Nephron (organoid): ENCODE data around the gene MYLK3.

Source experiments
- H3K27ac Mint-ChIP-seq, 3 experiments: 2 replicates each; pipeline ENCODE4 v1.8.0; 2020; ENCODE audit warnings: mixed read lengths in 3 of 3, mild to moderate bottlenecking in 2 of 3, moderate library complexity in 1 of 3
- H3K27me3 Mint-ChIP-seq: 2 replicates; pipeline ENCODE4 v1.8.0; 2021; ENCODE audit warnings: low read depth, mild to moderate bottlenecking, moderate library complexity, mixed read lengths
- H3K36me3 Mint-ChIP-seq: 2 replicates; pipeline ENCODE4 v1.8.0; 2020; ENCODE audit warnings: low read depth, mixed read lengths
- H3K4me1 Mint-ChIP-seq: 2 replicates; pipeline ENCODE4 v1.8.0; 2020; ENCODE audit warnings: mixed read lengths
- H3K4me3 Mint-ChIP-seq, 3 experiments: 2 replicates each; pipeline ENCODE4 v1.8.0; 2020; ENCODE audit warnings: mild to moderate bottlenecking in 3 of 3, mixed read lengths in 3 of 3, moderate library complexity in 2 of 3
- H3K9me3 Mint-ChIP-seq: 2 replicates; pipeline ENCODE4 v1.8.0; 2020; ENCODE audit warnings: mixed read lengths
- TF ChIP-seq, protein P1 (sequence below), 3 experiments: fragments of 200-600 bp; sonication (generic); IDR thresholded peaks; one replicate each; pipeline ENCODE4 v1.5.0; 2021; ENCODE audit warnings: antibody characterized with exemption in 3 of 3; ENCODE audit not compliant: unreplicated experiment in 3 of 3

Gene MYLK3

GRCh38 chr16:46747777-46748651 is at the start of gene MYLK3:
Gene MYLK3 (minus strand): TSS chr16:46748344. CDS start chr16:46748193, 151 bp downstream.
- Mint-ChIP-seq H3K27me3 (peaks cover 14% of the 10 kb centered on the region), H3K27ac (peak within 1 kb of the TSS in 1 of 3 experiments; percentile 74), H3K4me1 (peaks cover 18% of the 10 kb centered on the region), H3K4me3 (no peak within 1 kb of the TSS), H3K9me3 (no peaks in the 10 kb centered on the region), H3K36me3 (no peaks in the 10 kb centered on the region)
- TF ChIP-seq, protein P1, sequence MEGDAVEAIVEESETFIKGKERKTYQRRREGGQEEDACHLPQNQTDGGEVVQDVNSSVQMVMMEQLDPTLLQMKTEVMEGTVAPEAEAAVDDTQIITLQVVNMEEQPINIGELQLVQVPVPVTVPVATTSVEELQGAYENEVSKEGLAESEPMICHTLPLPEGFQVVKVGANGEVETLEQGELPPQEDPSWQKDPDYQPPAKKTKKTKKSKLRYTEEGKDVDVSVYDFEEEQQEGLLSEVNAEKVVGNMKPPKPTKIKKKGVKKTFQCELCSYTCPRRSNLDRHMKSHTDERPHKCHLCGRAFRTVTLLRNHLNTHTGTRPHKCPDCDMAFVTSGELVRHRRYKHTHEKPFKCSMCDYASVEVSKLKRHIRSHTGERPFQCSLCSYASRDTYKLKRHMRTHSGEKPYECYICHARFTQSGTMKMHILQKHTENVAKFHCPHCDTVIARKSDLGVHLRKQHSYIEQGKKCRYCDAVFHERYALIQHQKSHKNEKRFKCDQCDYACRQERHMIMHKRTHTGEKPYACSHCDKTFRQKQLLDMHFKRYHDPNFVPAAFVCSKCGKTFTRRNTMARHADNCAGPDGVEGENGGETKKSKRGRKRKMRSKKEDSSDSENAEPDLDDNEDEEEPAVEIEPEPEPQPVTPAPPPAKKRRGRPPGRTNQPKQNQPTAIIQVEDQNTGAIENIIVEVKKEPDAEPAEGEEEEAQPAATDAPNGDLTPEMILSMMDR (IDR thresholded peaks at IDR 0.05; ENCODE audit: unreplicated experiment in 3 of 3): no peak

- H3K27ac Mint-ChIP-seq: no peak overlapping the region
- TF ChIP-seq, protein P1 (IDR thresholded peaks at IDR 0.05; ENCODE audit: unreplicated experiment in 3 of 3): no peak
- peaks cover 50% of the 10 kb centered on the region for H3K36me3 Mint-ChIP-seq
- no peaks in the 10 kb centered on the region for H3K4me1 Mint-ChIP-seq
- H3K4me3 Mint-ChIP-seq: no peak overlapping the region
- H3K9me3 Mint-ChIP-seq: peaks cover 28% of the 10 kb centered on the region
- H3K27me3 Mint-ChIP-seq: no peaks in the 10 kb centered on the region
Measured at GRCh38 chr16:46797501-46797900, 49.4 kb upstream of the MYLK3 start.

DNA sequence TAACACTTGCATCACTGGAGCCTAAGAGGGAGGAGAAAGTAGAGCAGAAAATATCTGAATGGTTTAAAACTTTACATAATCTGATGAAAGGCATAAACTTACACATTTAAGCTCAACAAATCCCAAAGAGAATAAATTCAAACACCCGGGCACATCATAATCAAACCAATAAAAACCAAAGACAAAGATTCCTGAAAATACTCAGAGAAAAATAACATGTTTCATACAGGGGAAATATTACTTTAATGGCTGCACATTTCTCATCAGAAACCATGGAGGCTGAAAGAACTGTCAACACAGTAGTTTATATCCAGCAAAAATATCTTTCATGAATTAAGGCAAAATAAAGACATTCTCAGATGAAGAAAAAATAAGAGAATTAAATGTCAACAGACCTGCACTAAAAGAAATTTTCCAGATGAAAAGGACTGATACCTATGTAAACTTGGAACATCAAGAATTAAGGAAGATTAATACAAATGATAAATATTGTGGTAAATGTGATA is 48.7 kb upstream of the MYLK3 start:
- Mint-ChIP-seq H3K4me3 (no peak overlapping the region), H3K27ac (no peak overlapping the region), H3K27me3 (no peaks in the 10 kb centered on the region), H3K9me3 (peaks cover 33% of the 10 kb centered on the region), H3K4me1 (no peaks in the 10 kb centered on the region), H3K36me3 (peaks cover 54% of the 10 kb centered on the region)
- TF ChIP-seq, protein P1 (IDR thresholded peaks at IDR 0.05; ENCODE audit: unreplicated experiment in 3 of 3): no peak

DNA sequence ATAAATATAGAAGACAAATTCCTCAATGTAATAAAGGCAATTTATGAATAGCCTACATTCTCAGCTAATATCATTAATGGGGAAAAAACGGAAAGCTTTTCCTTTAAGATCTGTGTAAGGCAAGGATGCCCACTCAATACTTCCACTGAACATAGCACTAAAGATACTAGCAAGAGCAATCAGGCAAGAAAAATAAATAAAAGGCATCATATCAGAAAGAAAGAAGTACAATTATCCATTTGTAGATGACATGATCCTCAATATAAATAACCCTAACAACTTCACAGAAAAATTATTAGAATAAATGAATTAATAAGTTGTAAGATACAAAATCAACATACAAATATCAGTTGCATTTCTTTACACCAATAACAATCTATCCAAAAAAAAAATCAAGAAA is 45.7 kb upstream of the MYLK3 start:
- Mint-ChIP-seq H3K4me1 (no peaks in the 10 kb centered on the region), H3K27ac (no peak overlapping the region), H3K27me3 (no peaks in the 10 kb centered on the region), H3K36me3 (peaks cover 56% of the 10 kb centered on the region), H3K9me3 (peaks cover 43% of the 10 kb centered on the region), H3K4me3 (no peak overlapping the region)
- TF ChIP-seq, protein P1 (IDR thresholded peaks at IDR 0.05; ENCODE audit: unreplicated experiment in 3 of 3): no peak

DNA sequence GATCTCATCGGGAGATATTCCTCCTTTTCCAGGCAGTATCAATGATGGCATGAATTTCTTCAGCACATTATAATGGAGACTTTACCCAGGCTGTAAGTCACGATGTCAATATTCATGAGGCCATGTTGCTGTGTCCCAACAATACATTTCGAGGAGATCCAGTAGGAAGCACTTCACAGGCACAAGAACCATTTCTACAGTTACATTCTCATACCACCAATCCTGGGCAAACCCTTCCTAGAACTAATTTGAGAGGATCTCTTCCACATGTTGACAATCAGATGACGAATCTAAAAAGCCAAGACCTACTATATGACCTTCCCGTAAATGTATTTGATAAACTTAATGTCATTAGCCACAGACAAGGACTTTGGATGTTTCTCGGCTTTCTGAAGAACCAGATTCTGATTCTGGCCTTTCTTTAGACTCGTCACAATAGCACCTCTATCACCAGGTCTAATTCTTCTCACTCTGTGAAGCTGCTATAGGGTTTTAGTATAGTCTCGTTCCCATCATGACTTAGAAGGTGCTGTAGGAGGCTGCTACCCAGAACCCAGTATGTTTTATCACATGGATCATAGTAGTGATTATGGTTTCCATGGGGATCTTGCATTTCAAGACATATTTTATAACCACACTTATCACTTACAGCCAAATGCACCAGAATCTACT is 42.6 kb upstream of the MYLK3 start:
- Mint-ChIP-seq H3K9me3 (peaks cover 48% of the 10 kb centered on the region), H3K4me1 (no peaks in the 10 kb centered on the region), H3K4me3 (peak overlapping the region; percentile 76 to 83 (median 78)), H3K27ac (peak overlapping the region in 2 of 3 experiments; percentile 36 to 45), H3K27me3 (no peaks in the 10 kb centered on the region), H3K36me3 (peaks cover 41% of the 10 kb centered on the region)
- TF ChIP-seq, protein P1 (IDR thresholded peaks at IDR 0.05; ENCODE audit: unreplicated experiment in 3 of 3): no peak
